CD4-positive, alpha-beta T cell treated with Interleukin-21 for 1 hour (primary cell): ENCODE data around the gene PARD3.

Source experiments
- DNase-seq: peaks from one replicate; pipeline ENCODE4 v3.0.0-alpha.2; 2020

The PARD3 gene

DNA sequence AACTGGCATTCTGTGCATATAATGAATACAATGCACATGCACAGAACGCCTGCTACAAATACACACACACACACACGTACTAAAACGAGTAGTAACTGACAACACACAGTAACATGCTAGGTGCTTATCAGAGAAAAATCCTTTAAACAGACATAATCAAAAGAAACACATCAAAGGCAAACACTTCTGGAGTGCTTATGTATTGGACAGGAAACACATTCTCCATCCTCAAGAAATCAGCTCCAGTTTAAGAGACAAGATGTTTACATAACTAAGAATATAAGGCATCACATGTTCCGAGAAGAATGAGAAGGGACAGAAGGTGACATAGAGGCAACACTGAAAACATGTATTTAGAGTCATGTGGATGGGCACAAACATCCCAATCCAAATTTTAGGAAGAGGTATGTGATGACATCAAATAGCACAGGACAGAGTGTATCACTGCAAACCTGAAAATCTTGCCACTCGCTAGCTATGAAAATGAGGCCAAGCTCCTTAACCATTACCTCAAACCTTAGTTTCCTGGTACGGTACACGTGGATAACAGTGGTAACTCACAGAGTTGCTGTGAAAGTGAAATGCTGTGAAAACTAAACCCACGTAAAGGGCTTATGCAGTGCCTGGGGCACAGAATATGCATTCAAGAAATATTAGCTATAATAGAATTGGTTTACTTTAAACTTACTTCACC, 619.6 kb downstream of the PARD3 start:
- no peak for DNase-seq

DNA sequence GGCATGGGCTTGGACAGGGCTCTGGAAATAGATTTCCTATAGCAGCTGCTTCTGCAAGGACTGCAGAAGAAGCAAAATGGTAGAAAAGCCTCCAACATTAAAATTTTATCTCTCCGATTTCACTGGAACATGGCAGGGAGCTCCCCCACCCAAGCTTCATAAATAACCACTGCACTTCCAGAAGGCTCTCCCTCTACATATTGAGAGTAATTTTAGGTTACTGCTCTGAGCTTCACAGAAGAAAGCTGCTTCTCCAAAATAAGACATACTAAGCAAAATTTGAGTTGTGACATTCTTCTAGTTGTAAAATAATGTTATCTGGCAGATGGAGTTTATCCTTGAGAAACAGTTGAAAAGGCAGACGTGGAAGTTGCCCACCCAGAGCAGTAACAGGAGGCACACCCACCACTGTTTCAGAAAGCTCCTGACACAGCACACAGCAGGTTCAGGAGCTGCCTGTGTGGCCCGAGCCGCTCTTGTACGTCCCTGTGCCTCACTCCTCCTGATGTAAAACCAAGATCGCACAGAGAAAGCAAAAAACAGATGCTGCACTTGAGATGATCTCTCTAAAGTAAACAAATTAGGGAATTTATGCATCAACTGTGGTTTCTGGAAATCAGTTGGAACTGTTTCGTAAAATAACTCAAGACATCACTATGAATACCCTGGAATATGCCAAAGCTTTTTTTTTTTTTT, 621.0 kb downstream of the PARD3 start:
- DNase-seq: no peak

GRCh38 chr10:34192646-34193045, 622.5 kb downstream of the PARD3 start:
- DNase-seq: no peak

DNA sequence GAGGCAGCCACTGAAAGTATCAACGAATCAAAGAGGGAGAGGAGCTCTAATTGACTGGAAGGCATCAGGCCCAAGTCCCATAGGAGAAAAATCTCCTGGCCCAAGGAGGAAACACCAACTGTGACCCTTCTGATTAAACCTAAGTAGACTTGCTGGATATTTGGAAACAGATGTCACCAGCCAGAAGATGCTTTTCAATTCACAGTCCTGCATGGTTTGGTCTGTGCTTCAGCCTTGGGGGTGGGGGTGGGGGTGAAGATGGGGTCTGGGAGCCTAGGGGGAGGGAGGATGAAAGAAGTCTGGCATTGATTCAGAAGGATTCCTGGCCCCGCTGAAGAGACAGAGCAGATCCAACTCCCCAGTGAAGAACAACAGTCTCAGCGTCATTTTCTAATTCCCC, 623.7 kb downstream of the PARD3 start:
- DNase-seq: no peak

GRCh38 chr10:34190580-34190979, 624.5 kb downstream of the PARD3 start:
- DNase-seq: no peak

- DNase-seq: no peak
Measured at GRCh38 chr10:34189830-34190229, 625.3 kb downstream of the PARD3 start.

DNA sequence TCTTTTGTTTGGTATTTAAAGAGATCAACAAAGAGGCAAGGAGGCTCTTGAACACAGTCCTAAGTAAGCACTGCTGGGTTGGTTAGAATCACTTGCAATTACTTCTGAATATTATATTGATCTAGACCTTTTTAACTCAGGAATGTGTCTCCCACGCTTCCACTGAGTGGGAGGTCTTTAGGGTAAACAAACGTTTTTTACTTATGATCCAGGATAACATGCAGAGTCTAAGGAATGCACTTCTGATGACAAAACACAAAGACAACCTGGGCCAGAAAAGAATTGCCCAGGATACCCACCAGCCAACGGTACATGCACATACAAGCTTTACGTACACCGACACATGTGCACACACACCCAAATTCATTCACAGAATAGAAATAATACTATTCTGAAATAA, 626.9 kb downstream of the PARD3 start:
- DNase-seq: no peak

GRCh38 chr10:34187201-34187600, 627.9 kb downstream of the PARD3 start:
- no peak for DNase-seq

DNA sequence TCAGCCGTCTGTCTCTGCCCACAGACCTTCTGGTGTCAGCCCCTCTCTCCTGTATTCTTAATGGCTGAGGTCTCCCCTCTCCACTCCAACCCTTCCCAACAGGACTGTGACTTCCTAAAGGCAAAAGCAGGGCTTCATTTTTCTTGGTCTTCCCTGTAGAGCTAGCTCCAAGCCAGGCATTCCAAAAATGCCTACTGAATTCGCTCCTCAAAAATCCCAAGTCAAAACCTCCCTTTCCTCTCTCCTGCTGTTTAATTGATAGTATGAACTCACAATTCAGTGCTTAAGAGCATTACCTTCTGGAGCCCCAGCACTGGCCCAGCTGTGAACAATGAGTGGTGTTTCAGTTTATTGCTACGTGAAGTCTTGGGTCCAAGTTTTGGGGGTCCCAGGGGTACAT, 628.4 kb downstream of the PARD3 start:
- DNase-seq: no peak

GRCh38 chr10:34185998-34186397, 629.1 kb downstream of the PARD3 start:
- no peak for DNase-seq

GRCh38 chr10:34184939-34185386, 630.1 kb downstream of the PARD3 start:
- no peak for DNase-seq

DNA sequence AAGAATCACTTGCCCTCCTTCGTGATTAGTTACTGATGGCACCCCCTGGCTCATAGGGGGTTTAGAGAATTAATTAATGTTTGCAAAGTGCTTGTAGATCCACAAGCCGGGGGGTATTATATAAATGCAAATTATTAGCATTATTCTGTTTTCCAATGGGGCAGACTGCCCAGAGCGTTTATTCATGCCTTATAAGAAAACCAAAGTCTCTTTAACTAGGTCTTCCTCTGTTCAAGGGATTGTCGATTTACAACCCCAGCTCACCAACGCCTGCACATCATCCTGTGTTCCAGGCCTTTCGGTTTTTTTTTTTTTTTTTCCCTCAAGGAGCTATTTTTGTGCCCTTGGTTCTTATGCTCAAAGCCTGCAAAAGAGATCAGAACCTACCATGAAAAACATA, 630.7 kb downstream of the PARD3 start:
- no peak for DNase-seq

- DNase-seq: no peak
Measured at GRCh38 chr10:34183016-34183796, 631.9 kb downstream of the PARD3 start.

- DNase-seq: no peak
Measured at GRCh38 chr10:34181553-34182300, 633.4 kb downstream of the PARD3 start.

GRCh38 chr10:34180749-34181148, 634.3 kb downstream of the PARD3 start:
- DNase-seq: no peak

DNA sequence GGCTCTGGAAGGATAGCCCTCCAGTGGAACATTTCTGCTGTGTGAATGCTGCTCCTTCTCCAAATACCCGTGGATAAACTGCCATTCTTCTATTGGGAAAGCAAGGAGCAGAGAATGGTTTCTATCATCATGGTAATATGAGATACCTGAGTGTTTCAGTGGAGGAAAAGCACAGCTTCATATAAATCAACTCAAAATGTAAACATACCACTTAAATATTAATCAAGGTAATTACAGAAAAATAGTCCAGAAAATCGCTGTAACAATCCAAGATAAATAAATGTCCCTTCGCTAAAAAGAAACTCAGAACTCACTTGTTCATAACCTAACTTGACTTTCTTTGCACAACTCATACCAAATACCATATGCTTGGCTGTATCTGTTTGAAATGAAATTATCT, 635.8 kb downstream of the PARD3 start:
- no peak for DNase-seq

GRCh38 chr10:34178756-34179155, 636.3 kb downstream of the PARD3 start:
- no peak for DNase-seq

- no peak for DNase-seq
Measured at GRCh38 chr10:34178196-34178595, 636.9 kb downstream of the PARD3 start.

DNA sequence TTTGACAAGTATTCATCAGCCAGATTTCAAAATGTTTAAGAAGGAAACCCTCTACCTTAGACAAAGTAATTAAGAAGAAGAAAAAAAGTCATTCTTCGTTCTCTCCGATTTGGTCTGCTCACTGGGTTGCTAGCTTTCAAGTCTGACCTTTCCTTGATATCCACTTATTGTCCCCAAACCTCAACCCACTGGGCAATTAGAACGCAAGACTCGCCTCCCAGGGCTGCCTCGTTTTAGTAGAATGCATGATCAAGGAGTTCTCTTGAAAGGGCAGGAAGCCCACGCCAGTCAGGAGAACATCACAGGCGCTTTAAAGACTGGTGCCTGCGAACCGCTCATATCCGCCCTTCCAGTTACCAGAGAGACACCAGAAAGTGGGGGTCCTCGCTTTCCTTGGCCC, 637.7 kb downstream of the PARD3 start:
- DNase-seq: no peak

DNA sequence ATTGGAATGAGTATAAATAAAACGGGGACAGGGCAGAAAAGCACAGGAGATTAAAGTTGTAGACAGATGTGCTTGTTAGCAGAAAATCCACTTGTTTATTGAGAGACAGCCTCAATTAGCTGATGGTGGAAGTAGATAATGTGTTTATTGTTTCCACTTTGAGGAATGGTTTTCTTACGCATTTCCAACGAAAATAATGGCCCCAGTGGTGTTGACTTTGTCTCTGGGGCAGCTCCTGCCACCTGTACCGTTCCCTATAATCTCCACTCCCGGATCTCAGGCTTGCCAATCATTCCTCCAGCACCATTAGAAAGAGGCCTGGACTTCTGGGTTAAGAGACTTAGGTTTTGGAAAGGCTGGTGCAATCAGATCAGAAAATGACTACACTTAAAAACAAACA, 638.7 kb downstream of the PARD3 start:
- DNase-seq: no peak

GRCh38 chr10:34175121-34175520, 640.0 kb downstream of the PARD3 start:
- DNase-seq: no peak

- DNase-seq: no peak
Measured at GRCh38 chr10:34172936-34173533, 642.1 kb downstream of the PARD3 start.
